WERI-Rb-1 (cell line): Measurements from ENCODE around the gene SFMBT1.

Experiments used
- DNase-seq: peaks from one replicate; pipeline ENCODE4 v3.0.0-alpha.2; 2020
- H3K27ac ChIP-seq: fragments of 250-450 bp; sonication (Bioruptor Pico); 2 replicates; pipeline ENCODE4 v1.5.1; 2020; ENCODE audit warnings: mild to moderate bottlenecking, moderate library complexity
- H3K27me3 ChIP-seq: fragments of 250-450 bp; sonication (Bioruptor Pico); 2 replicates; pipeline ENCODE4 v1.5.1; 2021; ENCODE audit warnings: mild to moderate bottlenecking, low read depth, moderate library complexity; ENCODE audit not compliant: insufficient read depth, severe bottlenecking
- H3K36me3 ChIP-seq: fragments of 250-450 bp; sonication (Bioruptor Pico); 2 replicates; pipeline ENCODE4 v1.5.1; 2020; ENCODE audit warnings: mild to moderate bottlenecking, moderate library complexity
- H3K4me3 ChIP-seq: 2 replicates; pipeline ENCODE4 v1.5.1; 2011; ENCODE audit warnings: low read depth, mild to moderate bottlenecking, control low read depth, low read length
- H3K9me3 ChIP-seq: fragments of 250-450 bp; sonication (Bioruptor Pico); 2 replicates; pipeline ENCODE4 v1.5.1; 2021; ENCODE audit warnings: mild to moderate bottlenecking, moderate library complexity; ENCODE audit not compliant: severe bottlenecking
- CTCF ChIP-seq: IDR thresholded peaks from 2 replicates; pipeline ENCODE4 v1.5.1; 2011; ENCODE audit warnings: low read depth, mild to moderate bottlenecking, control low read depth, inconsistent platforms, low read length

Gene SFMBT1

GRCh38 chr3:52979190-52979983, 66.5 kb downstream of the SFMBT1 start:
- Histone ChIP-seq H3K27ac (no peak overlapping the region), H3K4me3 (no peak overlapping the region), H3K36me3 (no peaks in the 10 kb centered on the region), H3K9me3 (no peaks in the 10 kb centered on the region), H3K27me3 (no peaks in the 10 kb centered on the region)
- no peak for DNase-seq
- TF ChIP-seq CTCF = no peak

GRCh38 chr3:52978109-52978754, 67.6 kb downstream of the SFMBT1 start:
- no peak overlapping the region for H3K4me3 ChIP-seq
- DNase-seq = no peak
- no peaks in the 10 kb centered on the region for H3K9me3 ChIP-seq
- no peak for TF ChIP-seq CTCF
- no peaks in the 10 kb centered on the region for H3K36me3 ChIP-seq
- H3K27me3 ChIP-seq = no peaks in the 10 kb centered on the region
- H3K27ac ChIP-seq = no peak overlapping the region

GRCh38 chr3:52973806-52974205, 72.1 kb downstream of the SFMBT1 start:
- Histone ChIP-seq H3K9me3 (no peaks in the 10 kb centered on the region), H3K36me3 (peaks cover 3% of the 10 kb centered on the region; the same call in 1 of the 2 replicates), H3K27ac (no peak overlapping the region), H3K27me3 (no peaks in the 10 kb centered on the region), H3K4me3 (no peak overlapping the region)
- no peak for TF ChIP-seq CTCF
- DNase-seq = no peak

GRCh38 chr3:52971895-52972294, 74.0 kb downstream of the SFMBT1 start:
- Histone ChIP-seq H3K27ac (no peak overlapping the region), H3K27me3 (no peaks in the 10 kb centered on the region), H3K4me3 (no peak overlapping the region), H3K9me3 (no peaks in the 10 kb centered on the region), H3K36me3 (peaks cover 3% of the 10 kb centered on the region; the same call in 1 of the 2 replicates)
- no peak for DNase-seq
- no peak for TF ChIP-seq CTCF

- no peak overlapping the region for H3K27ac ChIP-seq
- H3K27me3 ChIP-seq = no peaks in the 10 kb centered on the region
These were observed 78.5 kb downstream of the SFMBT1 start for GRCh38 chr3:52967398-52967797.

More at GRCh38 chr3:52967398-52967797, 78.5 kb downstream of the SFMBT1 start:
- Histone ChIP-seq H3K4me3 (no peak overlapping the region), H3K9me3 (no peaks in the 10 kb centered on the region), H3K36me3 (peaks cover 5% of the 10 kb centered on the region; the same call in 1 of the 2 replicates)
- no peak for TF ChIP-seq CTCF
- no peak for DNase-seq
